ENCODE data around the gene ACTG1. TPM values are rescaled to one million over a fixed set of nuclear protein-coding genes. Genes with fewer than 3 reads are reported as not detected.

ACTG1 gene
- total RNA-seq, 5 donors from 2014 or later (not counting 1 experiment from before 2014, with no cell fraction given), result 1,183 to 1,383 (median 1,262) TPM

GRCh38 chr17:81473019-81473418, 39.6 kb downstream of the ACTG1 start:
- Histone ChIP-seq H3K4me3 (ENCODE audit: control insufficient read depth in 1 of 2, extremely low read depth in 1 of 2, low read length in 1 of 2) (no peak overlapping the region), H3K36me3 (ENCODE audit: control insufficient read depth in 2 of 2, extremely low read depth in 1 of 2, insufficient read depth in 1 of 2, low read length in 1 of 2) (no peaks in the 10 kb centered on the region), H3K9me3 (no peaks in the 10 kb centered on the region), H3K4me1 (ENCODE audit: control insufficient read depth in 1 of 2, extremely low read depth in 1 of 2, insufficient read depth in 2 of 2, low read length in 2 of 2) (peaks cover 0 to 5% of the 10 kb centered on the region in 2 experiments), H3K27me3 (replicated peaks in 1 of 2; ENCODE audit: control insufficient read depth in 2 of 2, extremely low read depth in 1 of 2, insufficient read depth in 2 of 2, low read length in 1 of 2) (peaks cover 0 to 9% of the 10 kb centered on the region in 2 experiments), H3K27ac (ENCODE audit: low read length) (no peak overlapping the region)
- CTCF ChIA-PET, result no interaction called here
- peaks cover 0 to 3% of the 10 kb centered on the region in 2 donors for H3K27me3 Mint-ChIP-seq
- no peaks in the 10 kb centered on the region for H3K36me3 Mint-ChIP-seq
- POLR2A ChIA-PET, result no interaction called here
- no peaks in the 10 kb centered on the region for H3K4me1 Mint-ChIP-seq
- no peaks in the 10 kb centered on the region for H3K9me3 Mint-ChIP-seq
- ATAC-seq (replicated peaks in 1 of 4) (no peak), DNase-seq (no peak)
- no peak overlapping the region for H3K4me3 Mint-ChIP-seq
- WGBS (ENCODE audit: insufficient coverage), result 77% methylated on average over 5 of the region's 8 CpGs
- no peak overlapping the region for H3K27ac Mint-ChIP-seq

- Histone ChIP-seq H3K36me3 (ENCODE audit: control insufficient read depth in 2 of 2, extremely low read depth in 1 of 2, insufficient read depth in 1 of 2, low read length in 1 of 2) (no peaks in the 10 kb centered on the region), H3K27ac (ENCODE audit: low read length) (no peak overlapping the region), H3K4me3 (ENCODE audit: control insufficient read depth in 1 of 2, extremely low read depth in 1 of 2, low read length in 1 of 2) (no peak overlapping the region), H3K27me3 (replicated peaks in 1 of 2; ENCODE audit: control insufficient read depth in 2 of 2, extremely low read depth in 1 of 2, insufficient read depth in 2 of 2, low read length in 1 of 2) (peaks cover 0 to 8% of the 10 kb centered on the region in 2 experiments), H3K4me1 (ENCODE audit: control insufficient read depth in 1 of 2, extremely low read depth in 1 of 2, insufficient read depth in 2 of 2, low read length in 2 of 2) (peaks cover 0 to 5% of the 10 kb centered on the region in 2 experiments), H3K9me3 (no peaks in the 10 kb centered on the region)
- 94% methylated on average over 19 of the region's 28 CpGs for WGBS (ENCODE audit: insufficient coverage)
- CTCF ChIA-PET, result no interaction called here
- POLR2A ChIA-PET, result no interaction called here
- ATAC-seq (replicated peaks in 1 of 4) (peak; percentile 34 to 67 (median 59)), DNase-seq (peak in 3 of 35 experiments; percentile 17 to 34 (median 26))
- Mint-ChIP-seq H3K4me3 (no peak overlapping the region), H3K4me1 (no peaks in the 10 kb centered on the region), H3K36me3 (no peaks in the 10 kb centered on the region), H3K9me3 (no peaks in the 10 kb centered on the region), H3K27me3 (peaks cover 0 to under 1% of the 10 kb centered on the region in 2 donors), H3K27ac (no peak overlapping the region)
Measured at GRCh38 chr17:81471818-81472456, 40.7 kb downstream of the ACTG1 start.

- POLR2A ChIA-PET, result no interaction called here
- H3K27ac ChIP-seq (ENCODE audit: low read length), result no peak overlapping the region
- no peaks in the 10 kb centered on the region for H3K27me3 Mint-ChIP-seq
- H3K9me3 Mint-ChIP-seq, result no peaks in the 10 kb centered on the region
- DNase-seq (no peak), ATAC-seq (replicated peaks in 1 of 4) (no peak)
- no peak overlapping the region for H3K4me3 ChIP-seq (ENCODE audit: control insufficient read depth in 1 of 2, extremely low read depth in 1 of 2, low read length in 1 of 2)
- H3K4me1 Mint-ChIP-seq, result no peaks in the 10 kb centered on the region
- no peak overlapping the region for H3K4me3 Mint-ChIP-seq
- H3K27me3 ChIP-seq (replicated peaks in 1 of 2; ENCODE audit: control insufficient read depth in 2 of 2, extremely low read depth in 1 of 2, insufficient read depth in 2 of 2, low read length in 1 of 2), result peaks cover 0 to 13% of the 10 kb centered on the region in 2 experiments
- H3K4me1 ChIP-seq (ENCODE audit: control insufficient read depth in 1 of 2, extremely low read depth in 1 of 2, insufficient read depth in 2 of 2, low read length in 2 of 2), result peaks cover 0 to 5% of the 10 kb centered on the region in 2 experiments
- H3K36me3 ChIP-seq (ENCODE audit: control insufficient read depth in 2 of 2, extremely low read depth in 1 of 2, insufficient read depth in 1 of 2, low read length in 1 of 2), result no peaks in the 10 kb centered on the region
- H3K9me3 ChIP-seq, result no peaks in the 10 kb centered on the region
- 82% methylated on average over 10 of the region's 14 CpGs for WGBS (ENCODE audit: insufficient coverage)
- H3K27ac Mint-ChIP-seq, result no peak overlapping the region
- H3K36me3 Mint-ChIP-seq, result no peaks in the 10 kb centered on the region
- CTCF ChIA-PET, result no interaction called here
Measured at GRCh38 chr17:81470944-81471817, 41.4 kb downstream of the ACTG1 start.

GRCh38 chr17:81470270-81470943, 42.2 kb downstream of the ACTG1 start:
- H3K4me3 ChIP-seq (ENCODE audit: control insufficient read depth in 1 of 2, extremely low read depth in 1 of 2, low read length in 1 of 2), result no peak overlapping the region
- ATAC-seq (replicated peaks in 1 of 4) (no peak), DNase-seq (no peak)
- no peaks in the 10 kb centered on the region for H3K27me3 Mint-ChIP-seq
- H3K4me1 Mint-ChIP-seq, result no peaks in the 10 kb centered on the region
- H3K27ac Mint-ChIP-seq, result no peak overlapping the region
- no peak overlapping the region for H3K27ac ChIP-seq (ENCODE audit: low read length)
- H3K4me3 Mint-ChIP-seq, result no peak overlapping the region
- POLR2A ChIA-PET, result no interaction called here
- peaks cover 0 to 5% of the 10 kb centered on the region in 2 experiments for H3K4me1 ChIP-seq (ENCODE audit: control insufficient read depth in 1 of 2, extremely low read depth in 1 of 2, insufficient read depth in 2 of 2, low read length in 2 of 2)
- H3K36me3 ChIP-seq (ENCODE audit: control insufficient read depth in 2 of 2, extremely low read depth in 1 of 2, insufficient read depth in 1 of 2, low read length in 1 of 2), result no peaks in the 10 kb centered on the region
- WGBS (ENCODE audit: insufficient coverage), result 72% methylated on average over 7 of the region's 9 CpGs
- no peaks in the 10 kb centered on the region for H3K9me3 Mint-ChIP-seq
- no peaks in the 10 kb centered on the region for H3K9me3 ChIP-seq
- CTCF ChIA-PET, result no interaction called here
- peaks cover 0 to 15% of the 10 kb centered on the region in 2 experiments for H3K27me3 ChIP-seq (replicated peaks in 1 of 2; ENCODE audit: control insufficient read depth in 2 of 2, extremely low read depth in 1 of 2, insufficient read depth in 2 of 2, low read length in 1 of 2)
- no peaks in the 10 kb centered on the region for H3K36me3 Mint-ChIP-seq

- POLR2A ChIA-PET, result no interaction called here
- ATAC-seq (replicated peaks in 1 of 4), result no peak
- DNase-seq, result no peak
- H3K4me3 Mint-ChIP-seq, result no peak overlapping the region
- peaks cover 0 to 17% of the 10 kb centered on the region in 2 experiments for H3K27me3 ChIP-seq (replicated peaks in 1 of 2; ENCODE audit: control insufficient read depth in 2 of 2, extremely low read depth in 1 of 2, insufficient read depth in 2 of 2, low read length in 1 of 2)
- CTCF ChIA-PET, result no interaction called here
- H3K9me3 ChIP-seq, result no peaks in the 10 kb centered on the region
- H3K4me1 ChIP-seq (ENCODE audit: control insufficient read depth in 1 of 2, extremely low read depth in 1 of 2, insufficient read depth in 2 of 2, low read length in 2 of 2), result peaks cover 0 to 5% of the 10 kb centered on the region in 2 experiments
- no peaks in the 10 kb centered on the region for H3K27me3 Mint-ChIP-seq
- H3K4me3 ChIP-seq (ENCODE audit: control insufficient read depth in 1 of 2, extremely low read depth in 1 of 2, low read length in 1 of 2), result no peak overlapping the region
- H3K36me3 ChIP-seq (ENCODE audit: control insufficient read depth in 2 of 2, extremely low read depth in 1 of 2, insufficient read depth in 1 of 2, low read length in 1 of 2), result no peaks in the 10 kb centered on the region
- H3K27ac Mint-ChIP-seq, result no peak overlapping the region
- no peaks in the 10 kb centered on the region for H3K9me3 Mint-ChIP-seq
- no peak overlapping the region for H3K27ac ChIP-seq (ENCODE audit: low read length)
- H3K36me3 Mint-ChIP-seq, result no peaks in the 10 kb centered on the region
- WGBS (ENCODE audit: insufficient coverage), result 93% methylated on average over 10 of the region's 13 CpGs
- H3K4me1 Mint-ChIP-seq, result no peaks in the 10 kb centered on the region
Measured at GRCh38 chr17:81469266-81469665, 43.3 kb downstream of the ACTG1 start.

- no peaks in the 10 kb centered on the region for H3K27me3 Mint-ChIP-seq
- WGBS (ENCODE audit: insufficient coverage), result 89% methylated on average over 9 of the region's 18 CpGs
- CTCF ChIA-PET, result no interaction called here
- Histone ChIP-seq H3K9me3 (no peaks in the 10 kb centered on the region), H3K27ac (ENCODE audit: low read length) (no peak overlapping the region), H3K36me3 (ENCODE audit: control insufficient read depth in 2 of 2, extremely low read depth in 1 of 2, insufficient read depth in 1 of 2, low read length in 1 of 2) (no peaks in the 10 kb centered on the region), H3K27me3 (replicated peaks in 1 of 2; ENCODE audit: control insufficient read depth in 2 of 2, extremely low read depth in 1 of 2, insufficient read depth in 2 of 2, low read length in 1 of 2) (peaks cover 0 to 17% of the 10 kb centered on the region in 2 experiments), H3K4me3 (ENCODE audit: control insufficient read depth in 1 of 2, extremely low read depth in 1 of 2, low read length in 1 of 2) (no peak overlapping the region), H3K4me1 (ENCODE audit: control insufficient read depth in 1 of 2, extremely low read depth in 1 of 2, insufficient read depth in 2 of 2, low read length in 2 of 2) (peaks cover 0 to 5% of the 10 kb centered on the region in 2 experiments)
- no peaks in the 10 kb centered on the region for H3K9me3 Mint-ChIP-seq
- POLR2A ChIA-PET, result no interaction called here
- DNase-seq (no peak), ATAC-seq (replicated peaks in 1 of 4) (no peak)
- H3K4me3 Mint-ChIP-seq, result no peak overlapping the region
- no peaks in the 10 kb centered on the region for H3K36me3 Mint-ChIP-seq
- H3K27ac Mint-ChIP-seq, result no peak overlapping the region
- H3K4me1 Mint-ChIP-seq, result no peaks in the 10 kb centered on the region
Measured at GRCh38 chr17:81468770-81469121, 43.9 kb downstream of the ACTG1 start.

Data from T-cell (primary cell).